HG02885 (cell line): ENCODE data around the gene SSH2.
"Not testable (repeated sequence)": the region's sequence is repeated elsewhere in the genome, so short reads cannot be mapped to it uniquely, and the experiment has no call there.

ENCODE experiments used
- ATAC-seq: cut with Tn5 transposase; IDR thresholded peaks from one replicate; pipeline ENCODE4 v1.9.1; 2021; ENCODE audit warnings: mild to moderate bottlenecking; ENCODE audit not compliant: unreplicated experiment, poor library complexity

Gene SSH2

DNA sequence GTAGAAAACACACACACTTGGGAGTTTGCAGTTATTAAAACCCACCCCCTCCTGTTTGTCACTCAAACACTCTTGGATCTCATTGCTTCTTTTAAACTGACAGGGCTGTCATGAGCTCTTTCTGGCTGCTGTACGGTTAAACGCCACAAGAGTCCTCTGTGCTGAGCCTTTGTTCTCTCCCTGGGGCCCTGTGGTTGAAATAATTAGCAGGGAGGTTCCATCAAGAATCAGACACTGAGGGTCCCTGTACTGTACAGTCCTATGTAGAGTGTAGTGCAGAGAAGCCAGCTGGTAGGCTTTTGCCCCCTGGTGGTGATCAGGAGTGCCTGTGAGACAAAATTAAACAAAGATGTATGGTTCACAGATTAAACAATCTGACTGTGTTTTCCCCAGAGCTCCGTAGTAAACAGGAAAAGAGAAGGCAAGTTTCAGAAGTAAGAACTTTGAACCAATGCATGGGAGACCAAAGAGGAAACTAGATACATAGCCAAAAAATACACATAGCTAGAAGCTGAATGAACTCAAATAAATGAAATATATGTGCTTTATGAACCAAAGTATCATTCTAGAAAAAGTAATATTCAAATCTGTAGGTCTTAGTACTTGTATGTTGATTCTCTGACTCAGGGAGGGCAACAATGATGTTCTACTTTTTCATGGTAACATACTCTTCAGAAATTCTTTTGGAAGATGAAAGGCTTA lies 1.4 kb upstream of the SSH2 start:
- peak; percentile 55 for ATAC-seq

DNA sequence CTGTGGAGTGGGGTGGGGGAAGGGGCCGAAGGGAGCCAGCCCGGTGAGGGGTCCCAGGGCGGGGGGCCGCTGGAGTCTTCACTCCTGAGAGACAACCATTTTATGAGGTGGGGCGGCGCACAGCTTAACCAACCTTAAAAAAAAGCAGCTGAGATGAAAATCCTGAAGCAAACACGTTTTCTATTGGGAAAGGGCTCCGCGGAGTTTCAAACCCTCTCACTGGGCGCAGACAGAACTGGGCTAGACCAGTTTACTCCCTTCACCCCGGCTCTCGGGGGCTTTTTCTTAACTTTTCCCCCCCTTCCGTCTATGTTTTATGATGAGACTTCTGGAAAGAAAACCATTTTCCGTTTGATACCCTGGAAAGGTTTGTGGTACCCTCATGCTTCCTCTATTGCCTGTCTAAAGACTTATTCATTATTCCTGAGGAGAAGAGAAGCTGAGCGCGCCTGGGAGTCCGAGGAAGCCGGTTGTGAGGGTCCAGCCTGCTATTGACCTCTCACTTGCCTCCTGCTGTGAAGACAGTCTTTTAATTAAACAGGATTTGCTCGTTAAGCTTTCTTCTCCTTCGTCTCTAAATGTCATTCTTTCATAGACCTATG lies 482 bp upstream of the SSH2 start:
- ATAC-seq = no peak

- no peak for ATAC-seq
Observed at GRCh38 chr17:29929006-29929532, 959 bp downstream of the SSH2 start.

DNA sequence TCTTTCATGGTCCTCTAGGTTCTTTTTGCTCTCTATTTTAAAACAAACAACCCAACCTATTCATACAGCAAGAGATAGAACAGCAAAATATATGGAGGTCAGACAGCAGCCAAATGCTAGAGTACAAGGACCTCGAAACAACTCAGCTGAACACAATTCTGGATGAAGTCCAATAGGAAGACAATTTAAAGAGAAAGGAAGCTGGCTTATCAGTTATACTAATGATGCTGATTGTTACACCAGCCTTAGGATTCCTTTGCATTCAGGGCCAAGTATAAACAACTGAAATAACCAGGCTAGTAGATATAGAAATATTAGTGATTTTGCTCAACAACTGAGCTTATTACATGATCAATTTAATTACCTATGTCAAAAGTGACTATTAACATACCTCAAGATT lies 2.5 kb downstream of the SSH2 start:
- ATAC-seq = no peak

GRCh38 chr17:29924786-29925185 lies 5.2 kb downstream of the SSH2 start:
- ATAC-seq = no peak

DNA sequence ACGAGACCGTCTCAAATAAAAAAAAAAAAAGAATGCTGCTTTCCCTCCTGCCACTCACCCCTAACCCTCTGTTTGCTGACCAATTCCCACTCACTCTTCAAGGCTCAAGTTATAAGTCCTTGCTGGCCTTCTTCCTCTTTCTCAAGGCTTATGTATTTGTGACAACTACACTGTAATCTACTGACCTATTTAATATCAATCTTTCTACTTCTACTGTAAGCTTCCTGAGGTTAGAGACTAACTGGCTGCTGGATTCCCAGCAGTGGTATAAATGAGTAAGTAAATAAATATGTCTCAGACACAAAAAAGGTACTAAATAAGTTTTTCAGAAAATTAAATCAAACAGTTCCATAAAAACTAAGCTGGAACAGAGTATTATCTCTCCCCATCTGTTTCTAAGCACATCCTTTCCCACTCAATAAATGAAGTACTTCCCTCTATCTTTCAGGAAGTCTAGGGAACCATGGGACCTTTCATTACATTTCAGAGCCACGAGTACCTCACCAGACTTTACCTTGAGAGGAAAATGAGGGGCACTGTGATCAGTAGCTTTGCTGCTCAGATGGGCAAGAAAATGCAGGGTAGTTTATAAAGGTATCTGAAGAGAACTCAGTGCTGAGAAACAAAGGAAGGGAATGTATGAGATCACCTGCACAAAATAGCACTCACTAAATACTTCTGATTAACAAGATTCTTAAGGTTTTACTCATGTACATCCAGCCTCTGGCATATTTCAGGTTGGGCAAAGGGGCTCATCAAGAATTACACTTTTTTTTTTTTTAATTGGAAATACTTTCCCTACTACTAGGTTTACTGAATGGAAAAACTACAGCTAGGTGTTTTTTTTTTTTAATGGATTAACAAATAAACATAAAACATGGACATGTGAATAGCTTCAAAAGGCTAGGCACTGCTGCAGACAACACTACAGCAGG lies 10.8 kb downstream of the SSH2 start:
- no peak for ATAC-seq

DNA sequence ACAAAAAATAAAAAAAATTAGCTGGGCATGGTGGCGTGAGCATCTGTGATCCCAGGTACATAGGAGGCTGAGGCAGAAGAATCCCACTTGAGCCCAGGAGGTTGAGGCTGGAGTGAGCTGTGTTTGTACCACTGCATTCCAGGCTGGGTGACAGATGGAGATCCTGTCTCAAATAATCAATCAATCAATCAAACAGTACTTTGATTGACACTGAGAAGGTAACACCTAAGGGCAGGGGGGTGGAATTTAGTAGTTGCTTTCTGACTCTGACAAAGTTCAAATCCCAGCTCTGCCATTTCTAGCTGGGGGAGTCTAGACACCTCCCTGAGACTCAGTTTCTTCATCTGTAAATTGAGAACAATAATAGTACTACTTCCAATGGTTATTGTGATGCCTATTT lies 12.0 kb downstream of the SSH2 start:
- ATAC-seq = no peak

DNA sequence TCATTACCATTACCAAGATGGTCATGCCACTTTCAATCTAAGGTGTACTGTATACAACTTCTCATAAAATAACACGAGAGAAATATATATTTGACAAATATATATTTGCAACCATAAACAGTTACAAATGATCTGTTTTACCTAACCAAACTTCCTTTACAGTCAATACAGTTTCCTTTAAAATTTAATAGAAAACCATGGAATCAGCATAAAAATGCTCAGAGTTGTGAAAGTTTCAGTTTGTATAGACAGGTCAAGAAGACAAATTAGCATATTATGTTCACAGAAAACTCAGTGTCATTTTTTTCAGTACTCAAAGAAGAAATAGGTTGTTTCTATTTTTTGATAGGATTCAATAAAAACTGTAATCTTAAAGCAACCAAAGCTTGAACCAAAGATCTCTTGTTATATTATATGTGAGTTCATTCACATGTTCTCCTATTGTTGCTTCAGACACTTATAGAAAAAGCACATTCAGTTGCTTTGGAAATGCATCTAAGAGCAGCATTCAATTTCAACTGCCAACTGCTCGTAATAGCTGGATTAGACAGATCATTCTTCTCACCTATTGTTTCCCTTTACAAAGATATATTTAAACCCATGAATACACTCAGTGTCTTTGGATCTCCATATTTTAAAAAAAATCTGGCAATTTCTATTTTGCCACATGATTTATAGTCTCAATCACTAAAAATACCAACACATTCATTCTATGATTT lies 15.1 kb downstream of the SSH2 start:
- no peak for ATAC-seq

- no peak for ATAC-seq
Observed at GRCh38 chr17:29911641-29912177, 18.3 kb downstream of the SSH2 start.

GRCh38 chr17:29909236-29910003 lies 20.6 kb downstream of the SSH2 start:
- ATAC-seq = no peak

- no peak for ATAC-seq
Observed at GRCh38 chr17:29906969-29907368, 23.1 kb downstream of the SSH2 start.

- ATAC-seq = no peak
Observed at GRCh38 chr17:29905879-29906167, 24.2 kb downstream of the SSH2 start.

DNA sequence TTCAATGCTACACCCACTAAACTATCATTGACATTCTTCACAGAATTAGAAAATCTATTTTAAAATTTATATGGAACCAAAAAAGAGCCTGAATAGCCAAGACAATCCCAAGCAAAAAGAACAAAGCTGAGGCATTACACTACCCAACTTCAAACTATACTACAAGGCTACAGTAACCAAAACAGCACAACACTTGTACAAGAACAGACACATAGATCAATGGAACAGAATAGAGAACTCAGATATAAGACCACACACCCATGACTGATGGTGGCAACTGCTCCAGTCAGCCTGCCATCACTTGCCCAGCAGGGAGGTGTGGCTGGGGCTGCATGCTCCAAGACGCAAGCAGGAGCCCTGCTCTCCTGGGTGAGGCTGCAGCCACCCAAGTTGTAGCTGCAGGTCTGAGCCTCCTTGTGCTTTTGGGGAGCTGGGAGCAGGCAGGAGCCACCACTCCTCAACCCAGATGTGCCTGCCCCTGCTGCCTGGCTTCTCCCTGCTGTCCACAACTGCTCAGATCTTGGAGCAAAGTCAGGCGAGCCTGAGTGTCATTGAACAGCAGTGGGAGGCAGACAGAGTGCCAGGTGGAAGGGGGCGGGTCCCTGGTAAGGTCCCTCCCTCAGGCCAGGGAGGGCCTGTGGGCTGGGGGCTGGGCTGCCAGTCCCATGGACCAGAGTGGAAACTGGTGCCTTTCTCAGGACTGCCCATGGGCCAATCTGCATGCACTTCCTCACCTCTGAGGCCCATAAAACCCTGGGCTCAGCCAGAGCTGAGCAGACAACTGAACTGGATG lies 24.7 kb downstream of the SSH2 start:
- no peak for ATAC-seq

DNA sequence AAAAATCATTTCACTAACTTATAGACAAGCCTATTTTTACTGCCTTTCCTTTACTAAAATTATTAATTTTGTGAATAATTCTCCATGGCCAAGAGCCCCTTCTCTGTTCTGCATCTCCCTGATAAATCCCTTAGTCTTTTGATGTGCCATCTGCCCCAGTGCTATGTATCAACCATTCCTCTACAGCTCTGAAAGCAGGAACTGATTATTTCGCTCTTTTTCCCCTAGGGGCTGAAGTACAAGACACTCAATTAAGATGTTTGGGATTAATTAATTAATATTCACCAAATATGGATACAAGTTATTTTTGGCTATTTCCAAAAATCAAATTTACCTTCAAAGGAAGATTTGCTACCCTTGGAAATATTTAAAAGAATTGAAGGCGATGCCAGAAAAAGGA lies 26.6 kb downstream of the SSH2 start:
- no peak for ATAC-seq

DNA sequence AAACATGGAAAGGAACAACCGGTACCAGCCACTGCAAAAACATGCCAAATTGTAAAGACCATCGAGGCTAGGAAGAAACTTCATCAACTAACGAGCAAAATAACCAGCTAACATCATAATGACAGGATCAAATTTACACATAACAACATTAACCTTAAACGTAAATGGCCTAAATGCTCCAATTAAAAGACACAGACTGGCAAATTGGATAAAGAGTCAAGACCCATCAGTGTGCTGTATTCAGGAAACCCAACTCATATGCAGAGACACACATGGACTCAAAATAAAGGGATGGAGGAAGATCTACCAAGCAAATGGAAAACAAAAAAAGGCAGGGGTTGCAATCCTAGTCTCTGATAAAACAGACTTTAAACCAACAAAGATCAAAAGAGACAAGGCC lies 32.9 kb downstream of the SSH2 start:
- not testable (repeated sequence) for ATAC-seq

DNA sequence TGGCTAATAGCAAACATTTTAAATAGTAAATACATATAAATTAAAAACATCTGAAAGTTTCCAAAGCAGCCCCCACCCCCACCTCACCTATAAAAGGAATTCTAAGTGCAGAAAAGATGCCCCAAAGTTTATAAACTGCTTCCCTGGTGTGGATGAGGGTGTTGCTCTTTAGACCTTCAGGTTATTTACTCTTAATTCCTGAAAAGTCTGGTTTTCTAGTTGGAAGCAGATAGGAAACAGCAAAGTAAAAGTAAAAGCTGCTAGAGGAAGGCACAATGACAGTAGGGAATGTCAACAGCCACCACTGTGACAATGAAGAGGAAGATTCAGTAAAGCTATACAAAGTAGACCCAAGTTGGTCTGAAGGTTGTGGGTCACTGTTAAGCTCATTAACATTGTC lies 37.8 kb downstream of the SSH2 start:
- ATAC-seq = no peak

GRCh38 chr17:29891131-29891530 lies 38.9 kb downstream of the SSH2 start:
- no peak for ATAC-seq

- ATAC-seq = no peak
Observed at GRCh38 chr17:29885031-29885640, 44.9 kb downstream of the SSH2 start.
